Frontal cortex (tissue), 4 donors: ENCODE measurements around the gene KLHDC8B. TPM values are rescaled to one million over a fixed set of nuclear protein-coding genes. Genes with fewer than 3 reads are reported as not detected.
"Not testable (repeated sequence)": the region's sequence is repeated elsewhere in the genome, so short reads cannot be mapped to it uniquely, and the experiment has no call there.

Experiments
- DNase-seq, 2 donors: peaks; one replicate each; pipeline ENCODE4 v3.0.0; 2012; ENCODE audit warnings: low spot score in 2 of 2
- FAIRE-seq: peaks from 2 replicates; lab custom pipeline; 2012; peaks lifted over from hg19 to GRCh38; lab: Jason Lieb, UNC
- total RNA-seq: library from RNA; depleted of rRNA; stranded (reverse); fragments of >200 nt; gene quantifications from one replicate; pipeline ENCODE4 v1.2.3, GENCODE V29; 2014
- donor health status: control.
- donor health status: control.
- donor health status: control.

KLHDC8B gene
- total RNA-seq, 1 donor from 2014 or later = 16.3 TPM

DNA sequence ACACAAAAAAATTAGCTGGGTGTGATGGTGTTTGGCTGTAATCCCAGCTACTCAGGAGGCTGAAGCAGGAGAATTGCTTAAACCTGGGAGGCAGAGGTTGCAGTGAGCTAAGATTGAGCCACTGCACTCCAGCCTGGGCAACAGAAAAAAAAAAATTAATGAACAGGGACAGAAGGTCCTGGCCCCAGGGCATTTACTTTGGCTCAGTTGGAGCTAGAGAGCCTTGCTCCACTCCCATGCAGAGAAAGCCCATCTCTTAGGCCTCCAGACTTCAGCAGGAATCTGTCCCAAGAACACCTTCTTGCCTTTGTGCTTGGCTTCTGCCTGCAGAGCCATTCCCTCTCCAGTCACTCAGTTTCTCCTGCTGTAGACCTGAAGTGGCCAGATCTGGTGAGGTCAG is 8.7 kb downstream of the KLHDC8B start:
- DNase-seq = no peak
- no peak for FAIRE-seq

DNA sequence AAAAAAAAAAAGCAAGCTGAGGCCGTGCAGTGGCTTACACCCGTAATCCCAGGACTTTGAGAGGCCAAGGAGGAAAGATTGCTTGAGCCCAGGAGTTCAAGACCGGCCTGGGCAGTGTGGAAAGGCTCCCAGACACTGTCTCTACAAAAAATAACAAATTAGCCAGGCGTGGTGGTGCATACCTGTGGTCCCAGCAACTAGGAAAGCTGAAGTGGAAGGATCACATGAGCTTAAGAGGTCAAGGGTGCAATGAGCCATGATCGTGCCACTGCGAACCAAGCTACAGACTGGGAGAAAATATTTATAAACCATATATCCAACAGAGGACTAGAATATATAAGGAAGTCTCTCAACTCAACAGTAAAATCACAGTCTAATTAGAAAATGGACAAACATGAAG is 10.0 kb downstream of the KLHDC8B start:
- DNase-seq (no peak), FAIRE-seq (no peak)

DNA sequence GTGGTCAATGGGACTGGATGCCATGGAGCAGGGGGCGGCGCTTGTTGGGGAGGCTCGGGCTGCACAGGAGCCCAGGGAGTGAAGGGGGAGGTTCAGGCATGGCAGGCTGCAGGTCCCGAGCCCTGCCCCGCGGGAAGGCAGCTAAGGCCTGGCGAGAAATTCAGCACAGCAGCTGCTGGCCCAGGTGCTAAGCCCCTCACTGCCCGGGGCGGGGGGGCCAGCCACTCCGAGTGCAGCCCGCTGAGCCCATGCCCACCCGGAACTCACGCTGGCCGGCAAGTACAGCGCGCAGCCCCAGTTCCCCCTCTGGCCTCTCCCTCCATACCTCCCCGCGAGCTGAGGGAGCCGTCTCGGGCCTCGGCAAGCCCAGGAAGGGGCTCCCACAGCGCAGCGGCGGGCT is 11.3 kb downstream of the KLHDC8B start:
- no peak for DNase-seq
- FAIRE-seq = no peak

DNA sequence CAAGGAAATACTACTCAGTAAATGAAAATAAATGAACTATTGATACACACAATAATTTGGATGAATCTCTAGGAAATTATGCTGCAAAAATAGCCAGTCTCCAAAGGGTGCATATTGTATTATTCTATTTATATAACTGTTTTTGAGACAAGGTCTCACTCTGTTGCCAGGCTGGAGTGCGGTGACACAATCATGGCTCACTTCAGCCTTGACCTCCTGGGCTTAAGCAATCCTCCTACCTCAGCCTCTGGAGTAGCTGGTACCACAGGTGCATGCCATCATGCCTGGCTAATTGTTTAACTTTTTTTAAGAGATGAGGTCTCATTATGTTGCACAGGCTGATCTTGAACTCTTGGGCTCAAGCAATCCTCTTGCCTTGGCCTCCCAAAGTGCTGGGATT is 12.5 kb downstream of the KLHDC8B start:
- FAIRE-seq (no peak), DNase-seq (no peak)

DNA sequence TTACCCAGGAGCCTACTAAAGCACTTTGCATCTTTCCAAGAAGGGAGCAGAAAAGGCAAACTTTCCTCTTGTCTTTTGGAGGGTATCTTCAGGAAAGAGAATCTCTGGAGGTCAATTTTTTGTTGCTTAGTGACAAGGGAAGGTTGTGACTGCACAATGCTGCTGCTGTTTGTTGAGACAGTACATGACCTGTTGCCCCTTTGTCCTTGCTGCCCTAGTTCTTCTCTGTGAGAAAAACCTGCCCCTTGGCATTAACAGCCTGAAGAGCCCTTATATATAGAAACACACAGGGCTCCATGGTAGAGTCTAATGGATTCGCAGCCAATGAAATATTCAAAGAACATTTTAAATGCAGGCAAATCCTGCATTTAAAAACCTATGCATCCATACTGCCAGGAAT is 20.3 kb downstream of the KLHDC8B start:
- no peak for DNase-seq
- FAIRE-seq = no peak

DNA sequence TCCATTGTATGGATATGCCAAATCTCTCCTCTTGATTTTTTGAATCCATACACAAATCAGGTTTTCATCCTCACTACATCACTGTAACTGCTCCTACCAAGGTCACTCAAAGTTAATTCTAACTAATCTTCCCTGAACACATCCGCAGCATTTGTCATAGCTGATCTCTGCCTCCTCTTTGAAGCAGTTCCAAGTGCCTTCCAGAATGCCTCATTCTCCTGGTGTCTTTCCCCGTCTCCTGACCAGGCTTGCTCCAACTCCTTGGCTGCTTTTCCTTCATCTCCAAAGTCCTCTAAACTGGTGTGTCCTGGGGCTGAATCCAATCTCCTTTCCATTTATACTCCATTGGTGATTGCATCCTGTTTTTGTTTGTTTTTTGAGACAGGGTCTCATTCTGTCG is 26.8 kb downstream of the KLHDC8B start:
- FAIRE-seq = no peak

DNA sequence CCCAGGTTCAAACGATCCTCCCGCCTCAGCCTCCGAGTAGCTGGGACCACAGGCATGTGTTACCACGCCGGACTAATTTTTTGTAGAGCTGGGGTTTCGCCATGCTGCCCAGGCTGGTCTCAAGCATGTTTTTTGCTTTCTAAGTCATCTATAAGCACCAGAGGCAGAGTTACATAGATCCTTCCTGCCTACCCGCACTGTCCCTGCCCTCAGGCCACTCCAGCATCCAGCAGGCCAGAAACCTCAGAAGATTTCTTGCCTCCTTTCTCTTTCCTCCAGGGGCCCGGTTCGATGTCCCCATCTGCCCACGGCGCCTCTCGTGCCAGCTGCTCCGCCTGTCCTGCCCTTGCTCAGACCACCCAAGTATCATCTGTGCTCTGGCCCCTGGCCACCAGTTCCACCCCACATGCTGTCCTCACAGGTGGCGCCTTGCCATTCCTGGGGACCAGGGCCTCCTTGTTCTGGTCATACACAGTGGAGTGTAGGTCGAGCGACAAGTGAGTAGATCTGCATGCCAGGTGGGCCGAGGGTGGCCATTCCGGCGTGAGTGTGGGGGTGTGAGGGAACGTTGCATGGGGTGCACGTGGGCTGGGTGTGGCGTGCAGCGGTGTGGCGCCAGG is 27.3 kb downstream of the KLHDC8B start:
- FAIRE-seq = no peak

More for the DNA sequence above, 26.8 kb downstream of the KLHDC8B start:
- no peak for DNase-seq

DNA sequence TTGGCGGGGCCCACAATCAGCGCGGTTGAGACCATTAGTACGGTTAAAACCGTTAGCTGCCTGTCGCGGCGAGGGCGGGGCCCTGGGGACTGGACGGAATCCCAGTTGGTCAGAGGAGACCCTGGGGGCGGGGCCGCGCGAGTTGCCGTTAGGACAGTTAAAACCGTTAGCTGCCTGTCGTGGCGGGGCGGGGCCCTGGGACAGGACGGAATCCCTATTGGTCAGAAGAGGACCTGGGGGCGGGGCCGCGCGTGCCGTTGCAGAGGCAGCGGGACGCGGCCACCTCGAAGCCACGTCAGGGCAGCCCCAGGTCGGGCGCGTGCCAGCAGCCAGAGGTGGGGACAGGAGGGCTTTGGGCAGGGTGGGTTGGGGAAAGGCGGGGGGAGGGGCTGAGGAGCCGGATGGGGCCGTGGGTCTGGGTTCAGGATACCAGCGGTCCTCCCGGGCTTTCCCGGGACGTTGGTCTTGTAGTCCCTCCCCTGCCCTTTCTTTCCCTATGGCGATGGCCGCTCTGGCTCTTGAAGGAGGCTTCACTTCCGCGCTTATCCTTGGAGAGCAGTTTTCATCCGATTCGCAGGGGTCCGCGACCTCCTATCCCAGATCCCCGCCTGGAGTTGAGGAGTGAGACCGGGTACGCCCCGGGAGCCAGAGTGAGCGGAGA is 28.0 kb downstream of the KLHDC8B start:
- FAIRE-seq (no peak), DNase-seq (peak; percentile 59 to 78)

More for the DNA sequence above, 27.3 kb downstream of the KLHDC8B start:
- DNase-seq = no peak

DNA sequence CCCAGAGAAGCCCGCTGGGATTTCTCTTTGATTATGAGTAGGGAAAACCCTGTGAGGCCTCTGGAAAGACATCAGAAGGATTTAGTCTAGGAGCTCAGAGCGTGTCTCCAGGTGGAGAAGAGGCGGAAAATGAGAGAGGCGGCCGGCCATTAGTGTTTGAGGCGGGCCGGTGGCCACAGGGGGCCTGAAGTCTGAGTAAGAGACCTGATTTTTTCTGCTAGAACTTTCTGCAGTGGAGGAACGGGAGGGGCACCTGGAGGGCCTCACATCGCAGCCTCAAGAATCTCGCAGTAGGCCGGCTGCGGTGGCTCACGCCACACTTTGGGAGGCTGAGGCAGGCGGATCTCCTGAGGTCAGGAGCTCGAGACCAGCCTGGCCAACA is 28.5 kb downstream of the KLHDC8B start:
- FAIRE-seq (no peak), DNase-seq (no peak)

DNA sequence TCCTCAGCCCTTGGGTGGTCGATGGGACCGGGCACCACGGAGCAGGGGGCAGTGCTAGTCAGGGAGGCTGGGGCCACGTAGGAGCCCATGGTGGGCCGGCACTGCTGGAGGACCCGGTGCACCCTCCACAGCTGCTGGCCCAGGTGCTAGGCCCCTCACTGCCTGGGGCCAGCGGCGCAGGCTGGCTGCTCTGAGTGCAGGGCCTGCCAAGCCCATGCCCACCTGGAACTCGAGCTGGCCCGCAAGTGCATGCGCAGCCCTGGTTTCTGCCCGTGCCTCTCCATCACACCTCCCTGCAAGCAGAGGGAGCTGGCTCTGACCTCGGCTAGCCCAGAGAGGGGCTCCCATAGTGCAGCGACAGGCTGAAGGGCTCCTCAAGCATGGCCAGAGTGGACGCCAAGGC is 42.1 kb downstream of the KLHDC8B start:
- no peak for FAIRE-seq
- no peak for DNase-seq

DNA sequence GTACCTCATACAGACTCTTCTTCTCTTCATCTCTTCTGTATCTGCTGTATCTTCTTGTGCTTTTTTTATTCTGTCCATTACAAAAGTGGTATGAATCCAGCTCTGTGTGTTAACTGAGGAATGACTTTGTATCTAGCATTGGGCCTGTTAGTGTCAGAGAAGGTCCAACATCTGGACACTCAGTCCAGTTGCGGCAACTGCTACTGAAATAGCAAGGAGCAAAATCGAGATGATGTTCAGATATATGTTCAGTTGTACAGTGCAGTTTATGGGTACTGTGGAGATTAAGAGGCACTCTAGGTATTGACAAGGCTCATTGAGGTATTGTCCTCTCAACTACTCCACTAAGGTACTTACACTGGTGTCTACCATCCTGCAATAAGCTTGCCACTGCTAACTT is 42.6 kb downstream of the KLHDC8B start:
- FAIRE-seq (no peak), DNase-seq (no peak)

DNA sequence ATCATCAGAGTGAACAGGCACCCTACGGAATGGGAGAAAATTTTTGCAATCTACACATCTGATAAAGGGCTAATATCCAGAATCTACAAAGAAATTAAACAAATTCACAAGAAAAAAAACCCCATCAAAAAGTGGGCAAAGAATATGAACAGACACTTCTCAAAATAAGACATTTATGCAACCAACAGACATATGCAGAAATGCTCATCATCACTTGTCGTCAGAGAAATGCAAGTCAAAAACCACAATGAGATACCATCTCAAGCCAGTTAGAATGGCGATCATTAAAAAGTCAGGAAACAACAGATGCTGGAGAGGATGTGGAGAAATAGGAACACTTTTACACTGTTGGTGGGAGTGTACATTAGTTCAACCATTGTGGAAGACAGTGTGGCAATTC is 45.3 kb downstream of the KLHDC8B start:
- not testable (repeated sequence) for FAIRE-seq, DNase-seq

DNA sequence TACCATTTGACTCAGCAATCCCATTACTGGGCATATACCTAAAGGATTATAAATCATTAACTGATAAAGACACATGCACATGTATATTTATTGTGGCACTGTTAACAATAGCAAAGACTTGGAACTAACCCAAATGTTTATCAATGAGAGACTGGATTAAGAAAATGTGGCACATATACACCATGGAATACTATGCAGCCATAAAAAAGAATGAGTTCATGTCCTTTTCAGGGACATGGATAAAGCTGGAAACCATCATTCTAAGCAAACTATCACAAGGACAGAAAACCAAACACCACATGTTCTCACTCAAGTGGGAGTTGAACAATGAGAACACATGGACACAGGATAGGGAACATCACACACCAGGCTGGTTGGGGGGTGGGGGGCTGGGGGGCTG is 45.7 kb downstream of the KLHDC8B start:
- not testable (repeated sequence) for DNase-seq, FAIRE-seq

DNA sequence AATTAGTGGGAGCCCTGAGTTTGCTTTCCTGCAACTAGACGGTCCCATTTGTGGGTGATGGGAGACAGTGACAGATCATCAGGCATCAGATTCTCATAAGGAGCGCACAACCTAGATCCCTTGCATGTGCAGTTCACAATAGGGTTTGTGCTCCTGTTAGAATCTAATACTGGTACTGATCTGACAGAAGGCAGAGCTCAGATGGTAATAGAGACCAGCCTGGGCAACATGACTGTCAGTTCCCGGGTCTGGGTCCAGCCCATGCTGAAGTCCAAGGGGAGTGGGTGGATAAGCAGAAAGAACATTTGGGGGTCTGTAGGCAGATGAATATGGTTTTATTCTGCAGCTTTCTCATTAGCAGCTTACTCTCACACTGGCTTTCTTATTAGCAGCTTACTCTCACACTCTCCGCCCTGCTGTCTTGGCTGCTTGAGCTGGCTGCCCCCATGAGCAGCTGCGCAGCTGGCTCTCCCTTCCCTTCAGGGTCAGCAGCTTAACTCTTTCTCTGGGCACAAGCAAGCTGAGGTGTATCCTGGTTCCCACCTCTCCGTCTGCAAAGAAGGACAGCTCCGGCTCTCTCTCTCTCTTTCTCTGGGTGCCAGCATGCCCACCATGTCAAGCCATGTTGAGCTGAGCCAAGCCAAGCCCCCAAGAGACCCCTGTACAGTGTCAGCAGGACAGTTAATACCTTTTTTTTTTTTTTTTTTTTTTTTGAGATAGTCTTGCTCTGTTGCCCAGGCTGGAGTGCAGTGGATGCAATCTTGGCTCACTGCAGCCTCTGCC is 46.5 kb downstream of the KLHDC8B start:
- FAIRE-seq (no peak), DNase-seq (no peak)

DNA sequence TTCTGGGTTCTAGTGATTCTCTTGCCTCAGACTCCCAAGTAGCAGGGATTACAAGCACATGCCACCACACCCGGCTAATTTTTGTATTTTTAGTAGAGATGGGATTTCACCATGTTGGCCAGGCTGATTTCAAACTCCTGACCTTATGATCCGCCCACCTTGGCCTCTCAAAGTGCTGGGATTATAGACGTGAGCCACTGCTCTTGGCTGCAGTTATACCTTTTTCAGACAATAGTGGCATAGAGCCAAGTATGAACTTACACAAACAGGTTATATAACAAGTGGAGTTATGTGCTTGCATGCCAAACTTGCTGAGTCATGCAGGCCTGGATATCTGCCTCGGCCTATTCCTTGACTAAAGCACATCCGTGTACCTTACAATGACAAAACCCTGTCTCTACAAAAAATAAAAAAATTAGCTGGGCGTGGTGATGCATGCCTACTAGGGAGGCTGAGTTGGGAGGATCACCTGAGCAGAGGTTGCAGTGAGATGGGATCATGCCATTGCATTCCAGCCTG is 47.1 kb downstream of the KLHDC8B start:
- not testable (repeated sequence) for DNase-seq, FAIRE-seq

DNA sequence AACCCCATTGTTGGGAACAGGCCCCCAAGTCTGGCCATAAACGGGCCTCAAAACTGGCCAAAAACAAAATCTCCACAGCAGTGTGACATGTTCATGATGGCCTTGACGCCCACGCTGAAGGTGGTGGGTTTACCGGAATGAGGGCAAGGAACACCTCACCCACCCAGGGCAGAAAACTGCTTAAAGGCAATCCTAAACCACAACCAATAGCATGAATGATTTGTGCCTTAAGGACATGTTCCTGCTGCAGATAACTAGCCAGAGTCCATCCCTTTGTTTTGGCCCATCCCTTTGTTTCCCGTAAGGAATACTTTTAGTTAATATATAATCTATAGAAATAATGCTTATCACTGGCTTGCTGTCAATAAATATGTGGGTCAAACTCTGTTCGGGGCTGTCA is 47.7 kb downstream of the KLHDC8B start:
- FAIRE-seq (no peak), DNase-seq (no peak)

DNA sequence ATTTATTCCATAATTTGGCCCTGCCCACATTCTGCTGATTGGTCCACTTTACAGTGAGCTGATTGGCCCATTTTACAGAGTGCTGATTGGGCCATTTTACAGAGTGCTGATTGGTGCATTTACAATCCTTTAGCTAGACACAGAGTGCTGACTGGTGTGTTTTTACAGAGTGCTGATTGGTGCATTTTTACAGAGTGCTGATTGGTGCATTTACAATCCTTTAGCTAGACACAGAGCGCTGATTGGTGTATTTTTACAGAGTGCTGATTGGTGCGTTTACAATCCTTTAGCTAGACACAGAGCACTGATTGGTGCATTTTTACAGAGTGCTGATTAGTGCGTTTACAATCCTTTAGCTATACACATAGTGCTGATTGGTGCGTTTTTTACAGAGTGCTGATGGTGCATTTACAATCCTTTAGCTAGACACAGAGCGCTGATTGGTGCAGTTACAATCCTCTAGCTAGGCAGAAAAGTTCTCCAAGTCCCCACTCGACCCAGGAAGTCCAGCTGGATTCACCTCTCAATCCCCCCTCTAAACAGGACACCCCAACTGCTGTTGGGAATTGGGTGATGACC is 49.7 kb downstream of the KLHDC8B start:
- DNase-seq, FAIRE-seq: not testable (repeated sequence)

DNA sequence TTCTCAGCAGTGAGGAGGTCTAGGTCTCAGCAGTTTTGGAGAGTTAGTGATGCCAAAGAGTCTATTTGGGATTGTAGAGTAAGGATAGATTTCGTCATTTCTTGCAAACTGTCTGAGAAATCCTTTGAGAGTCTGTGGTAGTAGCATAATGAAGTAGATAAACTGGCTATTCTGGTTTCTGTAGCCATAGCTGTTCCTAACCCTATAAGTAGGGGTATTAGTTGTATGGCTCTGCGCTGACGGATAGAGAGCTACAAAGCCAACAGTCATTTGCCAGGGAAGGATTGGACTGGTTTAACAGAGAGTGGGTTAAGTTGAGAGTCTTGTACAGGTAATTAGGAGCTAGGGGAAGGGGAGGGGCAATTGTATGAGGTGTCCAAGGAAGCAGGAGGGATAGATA is 50.6 kb downstream of the KLHDC8B start:
- FAIRE-seq (no peak), DNase-seq (no peak)
